ENCODE results near the gene RRP7A.
A peak's percentile ranks its signal among the peaks of the same experiment; 100 is the strongest.
"Not testable (repeated sequence)": the region's sequence is repeated elsewhere in the genome, so short reads cannot be mapped to it uniquely, and the experiment has no call there.

RRP7A gene

DNA sequence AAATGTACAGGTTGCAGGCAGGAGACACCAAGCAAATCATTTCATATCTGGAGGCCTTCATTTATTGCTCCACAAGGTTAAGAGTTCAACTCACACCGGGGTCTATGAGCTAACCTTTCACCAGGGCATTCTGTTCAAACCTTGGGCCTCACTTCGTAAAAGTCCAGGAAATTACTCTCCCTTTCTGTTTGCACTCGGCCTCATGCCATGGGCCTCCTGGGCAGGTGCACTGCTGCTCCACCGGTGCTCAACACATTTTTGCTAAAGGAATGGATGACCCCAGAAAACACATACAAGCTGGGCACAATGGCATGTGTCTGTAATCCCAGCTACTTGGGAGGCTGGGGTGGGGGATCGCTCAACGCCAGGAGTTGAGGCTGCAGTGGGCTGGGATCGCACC lies 16.6 kb upstream of the RRP7A start:
- DNase-seq (ENCODE audit: low read depth, low spot score): no peak

DNA sequence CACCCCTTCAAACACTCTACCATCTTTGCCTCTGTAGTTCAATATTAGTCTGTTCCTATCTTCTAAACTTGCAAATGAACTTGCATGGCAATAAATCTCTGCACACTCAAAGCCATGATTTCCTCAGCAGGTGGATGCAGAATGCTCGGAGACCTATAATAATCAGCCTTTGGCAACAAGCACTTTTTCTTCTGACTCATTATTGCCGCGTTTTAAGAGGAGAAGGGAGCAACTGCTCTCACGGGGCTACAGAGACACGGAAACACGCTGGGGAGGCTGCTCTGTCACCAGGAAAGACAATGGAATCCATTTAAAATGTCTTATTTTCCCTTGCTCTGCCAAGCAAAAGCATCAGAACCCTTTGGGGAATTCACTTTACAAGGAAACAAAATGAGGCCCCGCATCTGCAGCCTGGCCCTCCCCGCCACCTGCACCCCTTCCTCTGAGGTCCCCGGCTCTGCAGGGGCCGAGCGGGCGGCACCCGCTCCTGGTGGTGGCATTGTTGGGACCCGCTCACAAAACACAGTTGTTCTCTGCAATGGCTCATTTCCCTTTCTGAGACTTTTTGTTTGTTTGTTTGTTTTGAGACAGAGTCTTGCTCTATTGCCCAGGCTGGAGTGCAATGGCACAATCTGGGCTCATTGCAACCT lies 15.6 kb upstream of the RRP7A start:
- not testable (repeated sequence) for DNase-seq (ENCODE audit: low read depth, low spot score)

DNA sequence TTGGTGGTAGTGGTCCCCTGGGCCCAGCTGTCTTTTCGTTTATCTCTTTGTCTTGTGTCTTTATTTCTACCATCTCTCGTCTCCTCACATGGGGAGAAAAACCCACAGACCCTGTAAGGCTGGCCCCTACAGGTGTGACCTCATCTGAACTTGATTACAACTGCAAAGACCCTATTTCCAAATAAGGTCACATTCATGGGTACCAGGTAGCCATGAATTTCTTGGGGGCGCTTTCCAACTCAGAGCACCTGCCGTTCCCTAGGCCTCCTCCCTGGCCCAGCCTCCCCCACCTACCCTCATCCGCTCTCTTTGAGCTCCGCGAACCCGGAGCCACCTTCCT lies 14.0 kb upstream of the RRP7A start:
- DNase-seq (ENCODE audit: low read depth, low spot score): no peak

DNA sequence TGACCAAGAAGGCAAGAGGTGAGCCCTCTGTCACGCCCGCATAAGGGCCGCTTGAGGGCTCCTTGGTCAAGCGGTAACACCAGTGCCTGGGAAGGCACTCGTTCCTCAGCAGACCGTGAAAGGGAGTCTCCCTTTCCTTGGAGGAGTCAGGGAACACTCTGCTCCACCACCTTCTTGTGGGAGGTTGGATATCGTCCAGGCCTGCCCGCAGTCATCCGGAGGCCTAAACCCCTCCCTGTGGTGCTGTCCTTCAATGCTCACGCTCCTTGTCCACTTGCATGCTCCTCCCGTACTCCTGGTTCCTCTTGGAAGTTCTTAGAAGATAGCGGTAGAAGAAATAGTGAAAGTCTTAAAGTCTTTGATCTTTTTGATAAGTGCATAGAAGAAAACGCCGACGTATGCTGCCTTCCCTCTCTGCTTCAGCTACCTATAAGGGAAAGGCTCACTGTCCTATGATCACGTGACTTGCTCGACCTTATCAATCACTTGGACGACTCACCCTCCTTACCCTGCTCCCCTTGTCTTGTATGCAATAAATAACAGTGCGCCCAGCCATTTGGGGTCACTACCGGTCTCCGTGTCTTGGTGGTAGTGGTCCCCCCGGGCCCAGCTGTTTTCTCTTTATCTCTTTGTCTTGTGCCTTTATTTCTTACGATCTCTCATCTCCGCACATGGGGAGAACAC lies 11.9 kb upstream of the RRP7A start:
- DNase-seq (ENCODE audit: low read depth, low spot score): not testable (repeated sequence)

DNA sequence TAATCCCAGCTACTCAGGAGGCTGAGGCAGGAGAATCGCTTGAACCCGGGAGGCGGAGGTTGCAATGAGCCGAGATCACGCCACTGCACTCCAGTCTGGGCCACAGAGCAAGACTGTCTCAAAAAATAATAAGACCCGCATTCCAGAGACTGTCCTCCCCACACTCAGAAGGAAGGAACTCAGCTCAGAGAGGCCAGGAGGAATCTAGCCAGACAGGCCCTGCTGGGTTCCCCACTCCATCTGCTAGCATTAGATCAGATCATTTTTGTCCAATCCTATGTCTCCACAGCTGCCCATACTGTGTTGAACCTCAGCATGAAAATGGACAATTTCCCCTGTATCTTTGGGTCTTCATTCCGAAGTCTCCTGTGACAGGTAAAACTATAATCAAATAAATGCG lies 9.8 kb upstream of the RRP7A start:
- not testable (repeated sequence) for DNase-seq (ENCODE audit: low read depth, low spot score)

DNA sequence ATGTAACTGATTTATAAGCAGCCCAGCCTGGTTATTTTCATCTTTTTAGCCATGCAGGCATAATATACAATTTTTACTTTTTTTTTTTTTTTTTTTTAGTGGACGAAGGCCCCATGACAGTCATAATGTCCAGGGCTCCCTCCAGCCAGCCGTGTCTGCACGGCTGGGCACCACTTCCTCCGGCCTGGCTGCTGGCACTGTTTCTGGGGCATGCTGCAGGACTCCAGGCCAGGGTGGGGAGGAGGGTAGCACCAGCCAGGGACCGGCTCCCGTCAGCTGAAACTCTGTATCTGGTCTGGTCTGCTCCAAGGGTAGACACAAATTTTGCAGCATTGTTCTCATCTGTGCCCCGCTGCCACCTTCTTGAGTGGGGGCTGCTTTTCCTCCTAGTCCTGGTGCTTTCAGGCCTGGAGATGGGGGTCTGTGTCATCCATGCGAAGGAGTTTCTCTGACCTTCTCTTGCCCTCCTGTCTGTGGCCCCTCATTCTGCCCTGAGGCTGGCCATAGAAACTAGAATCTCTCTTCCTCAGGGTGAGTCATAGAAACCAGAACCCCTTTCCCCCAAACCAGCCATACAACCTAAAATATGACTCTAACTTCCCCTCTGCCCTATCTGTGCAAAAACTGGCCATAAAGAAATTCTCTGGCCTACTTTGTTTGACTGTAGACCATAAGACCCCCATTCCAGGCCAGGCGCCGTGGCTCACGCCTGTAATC lies 9.2 kb upstream of the RRP7A start:
- no peak for DNase-seq (ENCODE audit: low read depth, low spot score)

DNA sequence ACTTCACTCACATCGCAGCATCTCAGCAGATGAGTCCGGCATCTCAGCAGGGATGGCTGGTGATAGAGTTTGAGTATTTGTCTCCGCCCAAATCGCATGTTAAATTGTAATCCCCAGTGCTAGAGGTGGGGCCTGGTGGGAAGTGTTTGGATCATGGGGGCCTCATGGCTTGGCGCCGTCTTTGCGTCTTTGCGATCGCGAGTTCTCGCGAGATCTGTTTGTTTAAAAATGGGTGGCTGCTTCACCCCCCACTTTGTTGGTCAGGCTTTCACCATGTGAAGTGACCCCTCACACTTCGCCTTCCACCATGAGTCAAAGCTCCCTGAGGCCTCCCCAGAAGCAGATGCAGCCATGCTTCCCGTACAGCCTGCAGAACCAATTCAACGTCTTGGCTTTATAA lies 3.0 kb upstream of the RRP7A start:
- no peak for DNase-seq (ENCODE audit: low read depth, low spot score)

DNA sequence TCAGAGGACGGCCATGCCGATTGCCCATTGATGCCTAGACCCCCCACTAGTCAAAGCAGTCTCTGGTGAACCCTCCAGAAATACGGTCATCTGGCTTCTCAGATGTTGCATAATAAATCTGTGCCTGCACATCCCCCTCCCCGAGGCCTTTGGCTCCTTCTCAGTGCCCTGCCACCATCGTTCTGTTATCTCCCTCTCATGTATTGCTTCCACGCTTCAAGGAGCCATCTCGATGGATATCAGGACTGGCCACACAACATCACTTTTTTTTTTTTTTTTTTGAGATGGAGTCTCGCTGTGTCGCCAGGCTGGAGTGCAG lies 1.6 kb upstream of the RRP7A start:
- no peak for DNase-seq (ENCODE audit: low read depth, low spot score)

DNA sequence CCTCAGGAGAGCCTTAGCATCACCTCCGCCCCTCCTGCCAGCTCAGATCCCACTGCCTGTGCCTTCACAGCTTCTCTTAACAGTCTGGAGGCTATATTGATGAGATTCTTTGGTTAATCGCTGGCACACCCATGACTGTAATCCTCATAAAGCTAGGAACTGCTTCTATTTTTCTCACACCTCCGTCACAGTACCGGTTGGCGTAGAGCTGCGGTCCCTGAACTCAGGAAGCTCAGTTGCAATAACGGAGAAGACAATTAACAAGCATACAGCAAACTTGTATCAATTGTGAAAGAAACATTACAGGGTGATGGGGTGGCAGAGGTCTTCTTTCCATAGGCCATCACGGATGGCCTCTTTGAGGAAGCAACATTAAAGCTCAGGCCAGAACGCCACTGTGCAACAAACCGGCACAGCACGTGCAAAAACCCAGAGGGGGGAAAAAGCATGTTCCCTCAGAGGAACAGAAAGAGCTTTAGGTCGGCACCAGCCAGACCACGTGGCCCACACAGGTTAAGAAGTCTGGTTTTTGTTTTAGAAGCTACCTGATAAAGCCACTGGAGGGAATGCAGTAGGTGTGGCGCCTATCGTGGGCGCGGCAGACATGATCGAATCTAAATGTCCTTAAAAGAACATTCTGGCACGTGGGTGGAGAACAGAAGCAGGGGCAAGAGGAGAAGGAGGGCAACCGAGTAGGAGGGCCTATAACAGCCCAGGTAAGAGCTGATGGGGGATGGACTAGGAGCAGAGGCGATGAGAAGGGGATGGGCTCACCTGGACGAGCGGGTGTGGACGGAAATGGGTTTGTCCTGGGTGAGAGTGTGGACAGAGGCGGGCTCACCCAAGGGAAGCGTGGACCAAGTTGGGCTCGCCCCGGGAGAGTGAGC lies 715 bp downstream of the RRP7A start:
- not testable (repeated sequence) for DNase-seq (ENCODE audit: low read depth, low spot score)

DNA sequence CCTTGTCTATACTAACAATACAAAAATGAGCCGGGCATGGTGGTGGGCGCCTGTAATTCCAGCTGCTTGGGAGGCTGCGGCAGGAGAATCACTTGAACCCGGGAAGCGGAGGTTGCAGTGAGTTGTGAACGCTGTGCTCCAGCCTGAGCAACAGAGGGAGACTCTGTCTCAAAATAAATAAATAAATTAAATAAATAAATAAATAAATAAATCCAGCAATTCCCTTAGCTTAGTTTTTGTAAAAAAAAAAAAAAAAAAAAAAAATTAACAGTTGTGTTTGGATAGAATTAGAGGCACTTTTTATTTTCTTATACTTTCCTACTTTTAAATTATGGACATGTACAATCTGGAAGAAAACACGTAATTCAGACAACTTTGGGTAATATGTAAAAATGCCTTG lies 2.5 kb downstream of the RRP7A start:
- DNase-seq (ENCODE audit: low read depth, low spot score): not testable (repeated sequence)

DNA sequence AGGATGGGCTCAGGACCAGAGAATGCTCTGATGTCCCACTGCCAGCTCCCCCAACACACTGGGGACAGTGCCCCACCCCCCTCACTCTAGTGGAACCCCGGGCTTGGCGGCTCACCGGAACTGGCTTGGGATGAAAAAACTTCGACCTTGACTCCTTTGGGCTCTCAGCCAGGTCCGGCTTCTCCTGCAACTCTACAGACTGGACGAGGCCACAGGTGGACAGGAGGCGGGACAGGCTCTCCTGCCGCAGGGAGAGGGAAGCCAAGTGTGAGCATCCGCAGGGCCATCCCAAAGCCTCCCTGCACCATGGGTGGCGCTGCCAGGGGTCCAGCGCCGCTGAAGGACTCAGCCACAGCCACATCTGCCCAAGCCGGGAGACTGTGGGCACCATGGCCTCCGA lies 3.7 kb downstream of the RRP7A start:
- DNase-seq (ENCODE audit: low read depth, low spot score): no peak

DNA sequence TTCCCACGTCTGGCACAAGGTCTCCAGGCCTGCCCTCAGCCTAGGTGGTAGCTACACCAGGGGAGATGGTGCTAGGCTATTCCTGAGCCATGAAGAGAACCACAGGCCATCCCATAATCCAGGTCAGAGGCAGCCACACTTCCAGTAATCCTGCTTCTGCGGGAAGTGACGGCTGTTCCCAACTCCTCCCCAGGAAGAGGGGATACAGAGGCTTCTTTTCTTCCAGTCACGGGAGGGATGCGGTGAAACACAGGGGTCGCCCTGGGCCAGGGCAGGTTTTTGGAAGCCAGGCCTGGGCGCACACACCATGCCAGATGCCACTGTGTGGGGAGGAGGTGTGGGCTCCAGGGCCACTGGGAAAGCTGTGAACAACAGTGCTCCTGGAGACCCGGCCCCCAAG lies 4.3 kb downstream of the RRP7A start:
- not testable (repeated sequence) for DNase-seq (ENCODE audit: low read depth, low spot score)

DNA sequence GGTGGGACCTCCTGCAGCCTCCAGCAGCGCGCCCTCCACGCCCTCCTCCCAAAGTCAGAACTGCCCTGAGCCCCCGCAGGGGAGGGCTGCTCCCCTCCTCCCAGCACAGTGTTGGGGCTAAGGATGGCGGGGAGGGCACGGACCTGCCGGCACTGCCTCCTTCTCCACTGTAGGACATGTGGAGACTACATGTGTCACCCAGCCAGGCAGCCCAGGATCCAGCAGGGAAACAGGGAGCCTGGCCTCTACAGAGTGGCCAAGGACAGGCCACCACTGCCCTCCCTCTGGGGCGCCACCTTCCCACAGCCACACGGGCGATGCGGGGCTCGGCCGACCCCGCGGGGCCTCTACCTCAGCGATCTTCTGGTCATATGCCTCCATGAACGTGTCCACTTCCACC lies 5.3 kb downstream of the RRP7A start:
- DNase-seq (ENCODE audit: low read depth, low spot score): not testable (repeated sequence)

DNA sequence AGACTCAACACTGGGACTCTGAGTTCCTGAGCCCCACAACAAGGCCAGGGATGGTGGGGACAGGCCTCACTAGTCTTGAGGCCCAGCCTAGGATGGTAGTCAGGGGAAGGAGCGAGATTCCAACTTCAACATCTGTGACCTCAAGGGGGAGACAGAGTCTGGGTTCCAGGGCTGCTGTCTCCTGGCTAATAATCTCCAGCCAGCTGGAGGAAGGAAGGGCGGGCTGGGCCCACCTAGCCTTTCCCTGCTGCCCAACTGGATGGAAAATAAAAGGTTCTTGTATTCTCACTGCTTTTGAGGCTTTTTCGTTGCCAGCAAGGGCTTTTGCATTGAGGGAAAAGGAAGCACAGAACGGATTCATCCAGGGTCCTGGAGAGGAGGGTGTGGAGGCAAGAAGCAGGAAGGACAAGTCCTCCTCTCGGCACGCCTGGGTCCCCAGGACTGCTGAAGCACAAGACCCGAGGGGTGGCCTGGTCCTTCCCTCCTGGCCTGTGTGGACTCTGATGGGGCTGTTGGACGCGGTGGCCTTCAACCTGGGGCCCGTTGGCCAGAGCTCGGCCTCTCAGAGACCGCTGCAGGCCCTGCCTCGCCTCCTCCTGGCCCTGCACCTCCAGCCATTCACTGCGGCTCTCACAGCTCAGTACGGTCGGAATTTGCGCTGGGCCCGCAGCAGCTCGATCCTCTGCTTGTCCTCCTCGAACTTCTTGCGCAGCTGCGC lies 7.2 kb downstream of the RRP7A start:
- DNase-seq (ENCODE audit: low read depth, low spot score): peak; percentile 23

DNA sequence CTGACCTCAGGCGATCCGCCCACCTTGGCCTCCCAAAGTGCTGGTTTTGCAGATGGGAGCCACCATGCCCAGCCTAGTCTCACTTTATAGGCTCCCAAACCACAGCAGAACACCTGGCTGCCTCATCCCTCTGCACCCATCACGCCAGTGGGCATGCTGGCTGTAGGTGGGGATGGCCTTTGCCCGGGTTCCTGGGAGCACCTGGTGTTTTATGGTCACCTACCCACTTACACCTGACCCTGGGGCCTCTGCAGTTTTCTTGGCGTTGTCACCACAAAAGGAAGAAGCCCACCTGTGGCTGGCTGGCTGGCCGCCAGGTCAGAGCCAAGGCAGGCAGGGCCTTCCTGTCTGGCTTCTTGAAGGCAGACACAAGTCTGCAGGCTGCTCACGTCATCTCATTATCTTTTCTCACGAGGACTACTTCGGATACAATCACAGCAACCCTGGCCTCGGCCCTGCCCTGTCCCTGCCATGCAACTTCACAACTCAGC lies 8.2 kb downstream of the RRP7A start:
- no peak for DNase-seq (ENCODE audit: low read depth, low spot score)

DNA sequence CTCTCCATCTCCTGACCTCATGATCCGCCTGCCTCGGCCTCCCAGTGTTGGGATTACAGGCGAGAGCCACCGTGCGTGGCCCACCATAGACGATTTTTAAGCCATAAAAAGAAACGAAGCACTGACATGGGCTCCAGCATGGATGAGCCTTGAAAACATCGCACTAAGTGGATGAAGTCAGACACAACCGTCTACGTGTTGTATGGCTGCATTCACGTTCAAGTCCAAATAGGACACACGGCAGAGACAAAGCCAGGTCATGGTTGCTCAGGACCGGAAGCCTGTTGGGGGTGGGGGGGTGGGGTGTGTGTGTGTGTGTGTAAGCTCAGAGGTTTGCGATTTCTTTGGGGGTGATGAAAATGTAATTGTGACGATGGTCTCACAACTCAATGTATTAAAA lies 10.0 kb downstream of the RRP7A start:
- no peak for DNase-seq (ENCODE audit: low read depth, low spot score)

DNA sequence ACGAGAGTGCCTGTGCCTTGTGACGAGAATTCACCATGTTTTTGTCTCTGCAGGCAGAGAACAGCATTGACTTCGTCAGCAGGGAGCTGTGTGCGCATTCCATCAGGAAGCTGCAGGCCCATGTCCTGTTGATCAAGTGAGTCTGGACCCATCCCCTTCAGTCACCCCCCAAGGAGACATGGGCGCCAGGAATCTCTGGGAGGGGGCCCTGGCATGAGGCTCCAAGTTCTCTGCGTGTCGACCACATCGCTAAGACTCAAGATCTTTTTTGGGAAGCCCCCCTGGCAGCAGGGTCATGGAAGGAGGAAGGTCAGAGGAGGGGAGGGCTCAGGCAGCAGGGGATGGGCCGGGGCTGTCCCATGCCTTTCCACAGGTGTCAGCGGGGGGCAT lies 10.6 kb downstream of the RRP7A start:
- DNase-seq (ENCODE audit: low read depth, low spot score): not testable (repeated sequence)

DNA sequence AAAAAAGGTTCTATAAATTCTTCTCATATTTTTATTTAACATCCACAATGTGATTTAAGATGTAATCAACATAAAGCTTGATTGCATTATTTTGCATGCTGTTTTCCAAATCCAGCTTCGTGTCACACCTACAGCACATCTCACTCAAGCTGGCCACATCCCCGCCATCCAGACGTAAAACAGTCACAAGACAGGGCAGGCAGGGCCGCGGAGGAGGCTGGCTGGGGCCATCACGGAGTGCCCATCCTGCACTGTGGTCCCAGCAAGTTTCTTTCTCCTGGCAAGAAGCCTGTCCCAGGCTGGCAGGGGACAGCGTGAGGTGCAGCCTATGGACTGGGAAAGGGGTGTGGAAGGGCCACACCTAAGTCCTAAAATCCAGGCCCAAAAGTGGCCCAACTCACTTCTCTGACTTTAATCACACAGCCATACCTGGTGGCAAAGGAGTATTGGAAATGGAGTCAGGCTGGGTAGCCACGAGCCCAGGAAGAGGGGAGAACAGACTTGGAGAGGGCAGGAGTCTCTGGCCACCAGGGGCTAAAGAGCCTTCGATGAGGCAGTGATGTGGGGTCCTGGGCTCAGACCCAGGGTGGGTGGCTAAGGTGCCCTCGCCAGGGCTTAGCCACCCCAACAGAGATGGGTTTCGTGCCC lies 11.1 kb downstream of the RRP7A start:
- DNase-seq (ENCODE audit: low read depth, low spot score): not testable (repeated sequence)

DNA sequence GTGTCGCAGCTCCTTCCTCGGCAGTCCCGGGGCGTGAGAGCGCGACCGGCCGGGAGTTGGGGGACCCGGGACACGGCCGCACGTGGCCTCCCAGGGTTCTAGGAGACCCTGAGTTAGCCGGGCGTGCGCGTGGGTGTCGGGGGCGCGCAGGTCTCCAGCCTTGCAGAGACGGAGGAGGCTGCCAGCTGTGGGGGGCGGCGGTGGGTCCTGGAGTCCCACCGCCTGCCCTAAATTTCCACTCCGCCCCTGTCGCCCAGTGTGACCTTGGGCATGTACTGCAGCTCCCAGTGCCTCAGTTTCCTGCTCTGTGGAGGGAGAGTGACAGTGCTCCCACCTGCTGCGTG lies 18.8 kb downstream of the RRP7A start:
- no peak for DNase-seq (ENCODE audit: low read depth, low spot score)

DNA sequence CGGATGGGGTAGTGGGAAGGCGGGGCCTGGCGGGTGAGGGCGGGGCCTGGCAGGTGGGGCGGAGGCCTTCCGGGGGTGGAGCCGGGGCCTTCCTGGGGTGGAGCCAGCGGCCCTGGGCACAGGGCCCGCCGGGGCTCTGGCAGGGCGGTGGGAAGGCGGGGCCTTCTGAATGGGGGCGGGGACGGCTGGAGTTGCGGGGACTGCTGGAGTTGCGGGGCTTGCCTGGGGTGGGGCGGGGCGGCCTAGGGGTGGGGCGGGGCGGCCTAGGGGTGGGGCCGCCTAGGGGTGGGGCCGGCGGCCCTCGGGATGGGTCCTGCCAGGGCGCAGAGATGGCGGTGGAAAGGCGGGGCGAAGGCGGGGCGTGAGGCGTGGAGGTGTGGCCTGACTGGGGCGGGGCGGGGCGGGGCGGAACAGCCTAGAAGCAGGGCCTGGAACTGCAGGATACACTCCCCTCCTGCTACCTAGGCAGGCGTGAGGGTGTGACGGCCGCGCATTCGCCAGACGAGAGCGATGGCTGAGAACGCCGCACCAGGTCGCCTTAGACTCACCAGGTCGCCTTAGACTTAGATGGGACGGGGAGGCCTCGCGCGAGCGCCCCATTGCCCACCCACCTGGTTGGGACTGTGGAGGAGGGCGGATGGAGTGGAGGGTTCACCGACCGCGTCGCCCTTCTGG lies 19.3 kb downstream of the RRP7A start:
- DNase-seq (ENCODE audit: low read depth, low spot score): peak; percentile 82
